ENCODE measurements around the gene PPARG. TPM values are rescaled to one million over a fixed set of nuclear protein-coding genes. Genes with fewer than 3 reads are reported as not detected.

Gene PPARG
- total and polyA plus RNA-seq, 10 of the 15 experiments (the other 5 are each of a cell fraction or from before 2014, with no cell fraction given): 0.06 to 0.86 (median 0.12) TPM; not detected in 5

- no peak for TF ChIP-seq ZNF24 (IDR thresholded peaks at IDR 0.05)
- TF ChIP-seq BCLAF1 (IDR thresholded peaks at IDR 0.05): no peak
- TF ChIP-seq SMAD1 (IDR thresholded peaks at IDR 0.05; ENCODE audit: low read depth, partially characterized antibody): no peak
- TF ChIP-seq NFIC (IDR thresholded peaks at IDR 0.05; ENCODE audit: low read depth, low read length): no peak
- no peak for TF ChIP-seq ATF3 (IDR thresholded peaks at IDR 0.05; ENCODE audit: borderline replicate concordance, extremely low read depth, low read depth, low read length)
- TF ChIP-seq BHLHE40 (IDR thresholded peaks at IDR 0.05; ENCODE audit: borderline replicate concordance in 1 of 2, low read depth in 2 of 2, low read length in 1 of 2): no peak
- TF ChIP-seq ZNF217 (IDR thresholded peaks at IDR 0.05): no peak
- no peak for TF ChIP-seq GABPA (IDR thresholded peaks at IDR 0.05; ENCODE audit: low read depth)
- TF ChIP-seq ZBED1 (IDR thresholded peaks at IDR 0.05; ENCODE audit: borderline replicate concordance): no peak
- TF ChIP-seq CBX3 (IDR thresholded peaks at IDR 0.05; ENCODE audit: borderline replicate concordance, low read depth): no peak
These were observed 74.7 kb downstream of the PPARG start for GRCh38 chr3:12363397-12364195.

More at GRCh38 chr3:12363397-12364195, 74.7 kb downstream of the PPARG start:
- H3K27ac ChIP-seq (ENCODE audit: control insufficient read depth, insufficient read depth): no peak overlapping the region
- H3K4me2 ChIP-seq (ENCODE audit: control insufficient read depth, insufficient read depth): no peak overlapping the region
- no peaks in the 10 kb centered on the region for H3K27me3 ChIP-seq (replicated peaks in 1 of 2; ENCODE audit: control insufficient read depth in 2 of 2, insufficient read depth in 2 of 2, low read length in 1 of 2)
- 15% methylated on average over 6 of the region's 6 CpGs for WGBS (ENCODE audit: insufficient coverage, insufficient replicate concordance, low lambda C conversion rate, missing lambda C conversion rate)
- ChIA-PET POLR2A (no interaction called here), RAD21 (ENCODE audit: unreplicated experiment) (no interaction called here), CTCF (interaction anchor here (1.2 kb wide), 1 partner anchor 41 kb away, joined by 3 read pairs; no protein-coding TSS in a partner anchor), SMC1A (ENCODE audit: uncharacterized antibody, unreplicated experiment) (interaction anchor here (0.6 kb wide), 1 partner anchor 79 kb away, joined by 3 read pairs; no protein-coding TSS in a partner anchor)
- no peak overlapping the region for H2AFZ ChIP-seq (ENCODE audit: control insufficient read depth, low read depth, low read length)
- no peaks in the 10 kb centered on the region for H3K4me1 ChIP-seq (ENCODE audit: control insufficient read depth, insufficient read depth, low read length)
- in situ Hi-C loops (cut with MboI) (no loop called here), intact Hi-C loops (cut with micrococcal nuclease; ENCODE audit: unreplicated experiment) (no loop called here)
- H3K9me3 ChIP-seq (replicated peaks; ENCODE audit: control insufficient read depth, insufficient read depth, low read length): no peaks in the 10 kb centered on the region
- DNase-seq (ENCODE audit: low read depth, low spot score) (no peak), ATAC-seq (no peak), FAIRE-seq (no peak)
- no peaks in the 10 kb centered on the region for H3K36me3 ChIP-seq (ENCODE audit: control insufficient read depth in 2 of 2, insufficient read depth in 2 of 2, low read length in 1 of 2)
- H4K20me1 ChIP-seq (ENCODE audit: control insufficient read depth, insufficient read depth): no peaks in the 10 kb centered on the region
- H3K79me2 ChIP-seq (ENCODE audit: control insufficient read depth, insufficient read depth, low read length): no peaks in the 10 kb centered on the region
- no peak overlapping the region for H3K9ac ChIP-seq (ENCODE audit: control insufficient read depth, insufficient read depth, low read length)
- no peak overlapping the region for H3K4me3 ChIP-seq
- no TSS peak for BruUV-seq (replicated peaks)
